Amniotic stem cell (primary cell): Measurements from ENCODE around the gene WAS.
"Not testable (repeated sequence)": the region's sequence is repeated elsewhere in the genome, so short reads cannot be mapped to it uniquely, and the experiment has no call there.

Experiments used
- DNase-seq: peaks from one replicate; lab custom pipeline; 2025; lab: John Stamatoyannopoulos, UW

WAS gene

DNA sequence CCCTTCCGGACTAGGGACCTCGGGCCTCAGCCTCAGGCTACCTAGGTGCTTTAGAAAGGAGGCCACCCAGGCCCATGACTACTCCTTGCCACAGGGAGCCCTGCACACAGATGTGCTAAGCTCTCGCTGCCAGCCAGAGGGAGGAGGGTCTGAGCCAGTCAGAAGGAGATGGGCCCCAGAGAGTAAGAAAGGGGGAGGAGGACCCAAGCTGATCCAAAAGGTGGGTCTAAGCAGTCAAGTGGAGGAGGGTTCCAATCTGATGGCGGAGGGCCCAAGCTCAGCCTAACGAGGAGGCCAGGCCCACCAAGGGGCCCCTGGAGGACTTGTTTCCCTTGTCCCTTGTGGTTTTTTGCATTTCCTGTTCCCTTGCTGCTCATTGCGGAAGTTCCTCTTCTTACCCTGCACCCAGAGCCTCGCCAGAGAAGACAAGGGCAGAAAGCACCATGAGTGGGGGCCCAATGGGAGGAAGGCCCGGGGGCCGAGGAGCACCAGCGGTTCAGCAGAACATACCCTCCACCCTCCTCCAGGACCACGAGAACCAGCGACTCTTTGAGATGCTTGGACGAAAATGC lies at the start of gene WAS:
Gene WAS, plus strand, starts transcription at position 389 of the 572 bp plus-strand sequence. Its CDS starts 55 bp downstream, at position 444.
- no peak for DNase-seq

GRCh38 chrX:48636301-48636700 lies 47.3 kb upstream of the WAS start:
- DNase-seq = no peak

GRCh38 chrX:48636776-48637175 lies 46.8 kb upstream of the WAS start:
- no peak for DNase-seq

GRCh38 chrX:48645669-48646068 lies 37.9 kb upstream of the WAS start:
- DNase-seq = no peak

- DNase-seq = no peak
Measured at GRCh38 chrX:48648336-48648751, 35.3 kb upstream of the WAS start.

DNA sequence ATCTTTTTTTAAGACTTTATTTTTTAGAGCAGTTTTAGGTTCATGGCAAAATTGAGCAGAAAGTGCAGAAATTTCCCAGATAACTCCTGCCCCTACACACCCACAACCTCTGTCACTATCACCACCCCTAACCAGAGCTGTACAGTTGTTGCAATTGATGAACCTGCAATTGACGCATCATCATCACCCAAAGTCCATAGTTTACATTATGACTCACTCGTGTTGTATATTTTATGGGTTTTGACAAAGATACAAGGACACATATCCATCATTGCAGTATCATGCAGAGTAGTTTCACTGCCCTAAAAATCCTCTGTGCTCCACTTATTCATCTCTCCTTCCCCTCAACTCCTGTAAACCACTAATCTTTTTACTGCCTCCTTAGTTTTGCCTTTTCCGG lies 34.5 kb upstream of the WAS start:
- no peak for DNase-seq

GRCh38 chrX:48652055-48652579 lies 31.5 kb upstream of the WAS start:
- not testable (repeated sequence) for DNase-seq

GRCh38 chrX:48654746-48655145 lies 28.9 kb upstream of the WAS start:
- DNase-seq = not testable (repeated sequence)

GRCh38 chrX:48659686-48660085 lies 23.9 kb upstream of the WAS start:
- not testable (repeated sequence) for DNase-seq

DNA sequence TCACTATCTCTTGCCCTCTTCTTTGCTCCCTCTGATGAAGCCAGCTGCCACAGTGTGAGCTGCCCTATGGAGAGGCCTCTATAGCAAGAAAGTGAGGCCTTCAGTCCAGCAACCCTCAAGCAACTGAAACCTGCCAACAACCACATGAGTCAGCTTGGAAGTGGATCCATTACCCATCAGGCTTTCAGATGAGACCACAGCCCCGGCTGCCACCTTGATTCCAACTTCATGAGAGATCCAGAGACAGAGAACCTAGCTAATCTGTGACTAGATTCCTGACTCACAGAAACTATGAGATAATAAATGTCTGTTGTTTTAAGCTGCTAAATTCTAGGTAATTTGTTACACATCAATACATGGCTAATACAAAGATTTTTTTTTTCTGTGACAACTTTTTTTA lies 20.4 kb upstream of the WAS start:
- no peak for DNase-seq

DNA sequence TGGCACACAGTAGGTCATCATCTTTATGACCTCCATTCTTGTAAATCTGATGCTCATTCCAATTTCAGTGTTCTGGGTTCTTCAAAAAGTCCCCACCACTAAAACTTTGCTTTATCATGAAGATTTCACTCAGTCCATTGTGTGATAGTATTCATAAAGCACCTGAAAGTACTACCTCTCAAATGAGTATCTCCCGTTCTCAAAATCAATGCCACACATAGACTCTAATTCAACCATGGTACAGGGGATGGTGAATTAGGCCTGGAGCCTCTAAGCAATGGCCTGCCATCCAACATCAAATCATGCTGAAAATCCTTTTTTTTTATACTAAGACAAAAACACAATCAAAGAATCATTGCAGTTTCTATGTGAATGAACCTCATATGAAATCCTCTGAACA lies 19.4 kb upstream of the WAS start:
- no peak for DNase-seq

- DNase-seq = no peak
Measured at GRCh38 chrX:48665991-48666390, 17.6 kb upstream of the WAS start.

DNA sequence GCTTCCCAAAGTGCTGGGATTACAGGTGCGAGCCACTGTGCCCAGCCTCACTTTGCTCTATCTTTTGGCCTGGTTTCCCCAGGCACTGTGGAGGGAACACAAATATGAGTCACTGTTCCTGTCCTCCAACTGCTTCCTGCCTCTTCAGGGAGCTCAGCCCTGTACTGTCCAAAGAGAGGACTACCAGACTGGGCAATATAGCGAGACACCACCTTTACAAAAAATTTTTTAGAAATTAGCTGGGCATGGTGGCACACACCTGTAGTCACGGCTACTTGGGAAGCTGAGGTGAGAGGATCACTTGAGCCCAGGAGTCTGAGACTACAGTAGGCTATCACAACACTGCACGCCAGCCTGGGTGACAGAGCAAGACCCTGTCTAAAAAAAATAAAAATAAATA lies 16.9 kb upstream of the WAS start:
- DNase-seq = no peak

GRCh38 chrX:48667509-48667908 lies 16.1 kb upstream of the WAS start:
- DNase-seq = no peak

DNA sequence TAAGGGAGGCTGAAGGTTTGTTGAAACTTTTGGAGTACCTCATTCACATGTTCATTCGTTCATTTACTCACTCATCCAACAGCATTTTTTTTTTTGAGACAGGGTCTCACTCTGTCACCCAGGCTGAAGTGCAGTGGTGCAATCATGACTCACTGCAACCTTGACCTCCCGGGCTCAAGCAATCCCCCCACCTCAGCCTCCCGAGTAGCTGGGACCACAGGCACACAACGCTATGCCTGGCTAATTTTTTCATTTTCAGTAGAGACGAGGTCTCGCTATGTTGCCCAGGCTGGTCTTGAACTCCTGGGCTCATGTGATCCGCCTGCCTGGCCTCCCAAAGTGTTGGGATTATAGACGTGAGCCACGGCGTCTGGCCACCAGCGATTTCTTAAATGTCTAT lies 15.4 kb upstream of the WAS start:
- not testable (repeated sequence) for DNase-seq

- DNase-seq = peak; percentile 25
Measured at GRCh38 chrX:48676106-48676892, 7.3 kb upstream of the WAS start.

DNA sequence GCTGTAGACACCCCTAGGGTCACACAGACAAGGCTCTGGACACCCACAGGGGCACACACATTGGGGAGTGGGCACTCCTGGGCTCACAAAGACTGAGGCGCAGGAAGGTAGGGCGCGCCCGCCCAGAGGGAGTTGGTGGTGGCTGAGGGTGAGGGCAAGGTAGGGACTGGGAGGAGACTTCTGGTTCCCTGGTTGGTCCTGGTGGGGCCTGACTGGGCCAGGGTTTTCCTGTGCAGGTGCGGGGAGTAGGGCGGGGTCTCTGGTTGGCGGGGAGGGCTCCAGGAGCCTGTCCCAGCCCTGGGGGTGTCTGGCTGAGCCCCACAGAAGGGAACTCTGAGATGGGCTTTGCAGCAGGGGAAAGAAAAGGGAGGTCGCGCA lies 6.7 kb upstream of the WAS start:
- no peak for DNase-seq

DNA sequence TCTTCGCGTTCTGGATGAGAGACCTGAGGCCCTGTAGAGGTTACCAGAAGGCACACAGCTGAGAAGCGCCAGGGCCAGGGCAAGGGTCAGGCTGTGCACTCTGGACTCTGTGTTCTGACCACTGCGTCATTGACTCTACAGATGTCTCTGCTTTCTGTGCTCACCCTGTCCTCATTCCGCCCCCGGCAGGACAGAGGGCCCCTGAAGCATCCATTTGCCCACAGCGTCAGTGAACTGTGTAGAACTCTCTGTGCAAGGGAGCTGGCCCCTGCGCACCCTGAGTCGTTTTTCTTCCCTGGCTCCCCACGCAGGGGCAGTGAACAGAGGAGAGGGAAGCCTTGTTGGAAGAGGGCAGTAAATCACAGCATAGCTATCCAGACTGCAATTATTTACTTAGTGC lies 6.1 kb upstream of the WAS start:
- no peak for DNase-seq

DNA sequence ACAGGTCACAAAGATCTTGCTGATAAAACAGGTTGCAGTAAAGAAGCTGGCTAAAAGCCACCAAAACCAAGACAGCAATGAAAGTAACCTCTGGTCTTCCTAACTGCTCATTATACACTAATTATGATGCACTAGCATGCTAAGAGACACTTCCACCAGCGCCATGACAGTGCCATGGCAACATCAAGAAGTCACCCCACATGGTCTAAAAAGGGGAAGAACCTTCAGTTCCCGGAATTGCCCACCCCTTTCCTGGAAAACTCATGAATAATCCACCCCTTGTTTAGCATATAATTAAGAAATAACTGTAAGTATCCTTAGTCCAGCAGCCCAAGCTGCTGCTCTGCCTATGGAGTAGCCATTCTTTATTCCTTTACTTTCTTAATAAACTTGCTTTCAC lies 3.1 kb upstream of the WAS start:
- DNase-seq = not testable (repeated sequence)

GRCh38 chrX:48680925-48681324 lies 2.7 kb upstream of the WAS start:
- DNase-seq = not testable (repeated sequence)

DNA sequence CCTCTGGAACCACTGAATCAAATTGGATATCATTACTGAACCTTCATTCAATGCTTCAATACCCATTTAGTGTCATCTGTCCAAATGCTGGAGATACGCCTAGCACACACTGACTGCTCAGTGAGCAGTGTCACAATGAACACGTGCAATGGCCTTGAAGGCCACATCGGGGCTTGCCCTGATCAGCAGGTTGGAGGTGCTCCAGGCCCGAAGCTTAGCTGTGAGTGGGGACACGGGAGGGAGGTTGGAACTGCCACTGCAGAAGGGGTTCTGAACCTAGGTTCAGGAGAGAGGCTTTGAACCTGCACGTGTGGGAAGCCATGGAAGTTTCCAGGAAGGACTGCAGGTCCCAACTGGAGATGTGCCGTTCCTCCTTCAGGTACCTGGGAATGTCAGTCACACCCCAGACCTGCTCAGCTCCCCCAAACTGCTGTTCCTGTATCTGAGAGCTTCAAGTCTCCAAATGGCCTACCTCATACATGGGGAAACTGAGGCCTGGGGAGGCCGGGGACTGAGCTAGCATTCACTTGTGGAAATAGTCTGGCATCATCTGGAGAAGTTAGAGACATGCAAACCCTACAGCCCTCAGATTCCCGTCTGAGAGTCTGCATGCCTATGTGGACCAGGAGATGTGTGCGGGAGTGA lies 1.9 kb upstream of the WAS start:
- no peak for DNase-seq

GRCh38 chrX:48682795-48683194 lies 804 bp upstream of the WAS start:
- not testable (repeated sequence) for DNase-seq

DNA sequence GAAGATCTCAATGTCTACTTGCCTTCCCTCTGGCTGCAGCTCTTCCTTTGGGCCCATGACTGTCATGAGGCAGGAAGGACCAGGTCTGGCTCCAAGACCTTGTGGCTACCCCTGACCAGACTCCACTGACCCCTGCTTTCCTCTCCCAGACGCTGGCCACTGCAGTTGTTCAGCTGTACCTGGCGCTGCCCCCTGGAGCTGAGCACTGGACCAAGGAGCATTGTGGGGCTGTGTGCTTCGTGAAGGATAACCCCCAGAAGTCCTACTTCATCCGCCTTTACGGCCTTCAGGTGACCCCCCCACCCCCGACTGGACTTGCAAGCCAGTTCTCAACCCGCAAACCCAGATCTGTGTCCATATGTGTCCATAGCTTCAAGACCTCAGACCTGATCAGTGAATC lies 535 bp downstream of the WAS start:
- DNase-seq = no peak
